ENCODE data around the gene BTBD16.

GRCh38 chr10:122225330-122225729 is 45.8 kb upstream of the BTBD16 start:
- no peak for TF ChIP-seq CTCF (IDR thresholded peaks at IDR 0.05; ENCODE audit: extremely low read depth in 1 of 2, insufficient read depth in 1 of 2, low read depth in 1 of 2, low read length in 2 of 2)
- TF ChIP-seq POLR2A (IDR thresholded peaks at IDR 0.05; ENCODE audit: low read depth, low read length), result no peak
- TF ChIP-seq JUN (IDR thresholded peaks at IDR 0.05; ENCODE audit: borderline replicate concordance, insufficient read depth, insufficient read length, low read depth), result no peak
- no peak for TF ChIP-seq POLR2AphosphoS5 (IDR thresholded peaks at IDR 0.05; ENCODE audit: insufficient read depth, low read depth, low read length)
